HG03135 (cell line): Measurements from ENCODE around the gene SYT10.
"Not testable (repeated sequence)": the region's sequence is repeated elsewhere in the genome, so short reads cannot be mapped to it uniquely, and the experiment has no call there.

Experiments
- ATAC-seq: cut with Tn5 transposase; IDR thresholded peaks from one replicate; pipeline ENCODE4 v1.9.1; 2021; ENCODE audit warnings: mild to moderate bottlenecking, moderate library complexity; ENCODE audit not compliant: unreplicated experiment

The SYT10 gene

GRCh38 chr12:33357181-33357580 is 82.4 kb downstream of the SYT10 start:
- ATAC-seq = no peak

DNA sequence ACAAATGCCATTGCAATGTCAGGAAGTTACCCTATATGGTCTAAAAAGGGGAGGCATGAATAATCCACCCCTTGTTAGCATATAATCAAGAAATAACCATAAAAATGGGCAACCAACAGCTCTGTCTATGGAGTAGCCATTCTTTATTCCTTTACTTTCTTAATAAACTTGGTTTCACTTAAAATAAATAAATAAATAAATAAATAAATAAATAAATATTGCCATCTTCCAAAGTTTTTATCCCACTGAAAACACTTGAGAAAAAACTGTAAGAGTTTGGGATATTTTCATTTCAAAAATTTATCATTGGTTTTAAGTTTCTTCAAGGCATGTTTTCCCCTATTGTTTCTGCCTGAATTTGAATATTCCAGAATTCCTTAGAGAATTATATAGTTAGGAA is 89.8 kb downstream of the SYT10 start:
- ATAC-seq = no peak

DNA sequence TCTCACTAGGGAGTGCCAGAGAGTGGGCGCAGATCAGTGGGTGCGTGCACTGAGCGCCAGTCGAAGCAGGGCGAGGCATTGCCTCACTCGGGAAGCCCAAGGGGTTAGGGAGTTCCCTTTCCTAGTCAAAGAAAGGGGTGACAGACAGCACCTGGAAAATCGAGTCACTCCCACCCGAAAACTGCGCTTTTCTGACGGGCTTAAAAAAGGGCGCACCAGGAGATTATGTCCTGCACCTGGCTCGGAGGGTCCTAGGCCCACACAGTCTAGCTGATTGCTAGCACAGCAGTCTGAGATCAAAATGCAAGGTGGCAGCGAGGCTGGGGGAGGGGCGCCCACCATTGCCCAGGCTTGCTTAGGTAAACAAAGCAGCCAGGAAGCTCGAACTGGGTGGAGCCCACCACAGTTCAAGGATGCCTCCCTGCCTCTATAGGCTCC is 107.6 kb downstream of the SYT10 start:
- ATAC-seq = not testable (repeated sequence)

DNA sequence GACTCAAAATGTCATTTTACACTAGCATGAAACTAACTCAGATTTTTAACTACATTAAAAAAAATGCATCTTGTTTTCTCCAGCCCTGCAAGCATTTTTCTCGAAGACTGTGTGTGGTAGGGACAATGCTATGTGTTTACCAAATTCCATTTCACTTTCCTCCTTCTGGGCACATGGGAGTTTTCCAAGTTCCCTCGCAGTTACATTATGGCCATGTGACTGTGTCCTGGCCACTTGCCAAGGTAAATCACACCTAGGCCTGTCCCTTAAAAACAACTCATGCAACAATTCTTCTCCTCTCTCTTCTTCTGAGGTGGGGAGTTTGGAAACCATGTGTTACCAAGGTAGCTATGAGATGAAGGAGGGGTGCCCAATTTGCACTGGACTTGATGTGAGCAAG is 108.7 kb downstream of the SYT10 start:
- ATAC-seq = no peak
